Stimulated activated CD4-positive, alpha-beta T cell treated with anti-CD3 and anti-CD28 coated beads, Interleukin-12 subunit alpha, Interleukin-12 subunit beta, amount 100 ng/mL, for 4 hours (primary cell): ENCODE data around the gene POLR1H.

Experiments used
- DNase-seq: peaks from one replicate; pipeline ENCODE4 v3.0.0-alpha.2; 2020

The POLR1H gene

DNA sequence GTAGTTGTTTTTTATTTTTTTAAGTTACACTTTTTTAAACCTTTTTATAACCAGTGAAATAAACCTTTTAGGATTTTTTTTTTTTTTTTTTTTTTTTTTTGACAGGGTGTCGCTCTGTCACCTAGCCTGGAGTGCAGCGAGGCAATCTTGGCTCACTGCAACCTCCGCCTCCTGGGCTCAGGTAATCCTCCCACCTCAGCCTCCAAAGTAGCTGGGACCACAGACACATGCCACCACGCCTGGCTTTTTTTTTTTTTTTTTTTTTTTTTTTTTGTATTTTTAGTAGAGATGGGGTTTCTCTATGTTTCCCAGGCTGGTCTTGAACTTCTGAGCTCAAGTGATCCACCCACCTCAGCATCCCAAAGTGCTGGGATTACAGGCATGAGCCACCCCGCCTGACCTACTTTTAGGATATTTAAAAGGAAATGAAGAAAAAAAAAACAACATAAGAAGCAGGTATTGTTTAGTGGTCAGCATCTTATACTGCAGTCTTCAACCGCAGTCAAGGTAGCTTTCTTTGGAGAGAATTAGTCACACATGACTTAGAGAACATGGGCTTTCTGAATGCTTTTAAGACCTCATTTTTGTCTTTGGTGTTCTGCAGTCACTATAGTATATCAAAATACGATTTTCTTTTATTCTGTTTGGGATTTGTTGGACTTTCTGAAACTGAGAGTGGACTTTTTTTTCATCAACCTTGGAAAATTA lies 1.6 kb downstream of the POLR1H start:
- DNase-seq: no peak

DNA sequence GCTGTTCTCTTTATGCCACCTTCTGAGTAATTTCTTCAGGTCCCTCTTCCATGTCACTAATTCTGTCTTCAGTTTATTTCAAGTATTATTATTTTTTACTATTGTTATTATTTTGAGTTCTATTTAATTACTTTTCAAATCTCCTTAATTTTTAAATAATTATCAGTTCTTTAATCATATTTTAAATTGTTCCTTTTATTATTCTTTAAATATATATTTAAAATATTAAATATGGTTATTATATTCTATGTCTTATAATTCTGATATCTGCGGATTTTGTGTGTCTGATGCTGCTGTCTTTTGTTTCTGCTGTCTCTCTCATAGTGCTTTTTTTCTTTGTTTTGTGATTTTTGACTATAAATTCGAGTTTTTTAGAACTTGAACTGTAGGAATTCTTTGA lies 2.2 kb downstream of the POLR1H start:
- no peak for DNase-seq

DNA sequence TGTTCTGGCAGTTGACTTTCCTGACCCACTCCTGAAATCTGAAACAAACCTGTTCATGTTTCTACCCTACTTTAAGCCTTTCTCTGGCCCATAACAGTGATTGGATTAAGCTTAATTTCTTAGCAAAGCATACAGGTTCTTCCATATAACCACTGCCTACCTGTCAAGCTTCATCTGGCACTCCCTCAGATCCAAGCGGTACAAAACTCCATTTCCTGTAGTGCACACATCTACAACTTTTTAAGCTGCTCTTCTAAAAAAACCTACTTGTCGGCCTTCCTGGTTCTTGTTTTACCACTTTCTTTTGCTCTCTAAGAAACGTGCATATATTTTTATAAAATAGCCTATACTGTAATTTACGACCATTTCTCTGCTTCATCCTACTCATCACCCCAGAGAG lies 5.0 kb downstream of the POLR1H start:
- no peak for DNase-seq

DNA sequence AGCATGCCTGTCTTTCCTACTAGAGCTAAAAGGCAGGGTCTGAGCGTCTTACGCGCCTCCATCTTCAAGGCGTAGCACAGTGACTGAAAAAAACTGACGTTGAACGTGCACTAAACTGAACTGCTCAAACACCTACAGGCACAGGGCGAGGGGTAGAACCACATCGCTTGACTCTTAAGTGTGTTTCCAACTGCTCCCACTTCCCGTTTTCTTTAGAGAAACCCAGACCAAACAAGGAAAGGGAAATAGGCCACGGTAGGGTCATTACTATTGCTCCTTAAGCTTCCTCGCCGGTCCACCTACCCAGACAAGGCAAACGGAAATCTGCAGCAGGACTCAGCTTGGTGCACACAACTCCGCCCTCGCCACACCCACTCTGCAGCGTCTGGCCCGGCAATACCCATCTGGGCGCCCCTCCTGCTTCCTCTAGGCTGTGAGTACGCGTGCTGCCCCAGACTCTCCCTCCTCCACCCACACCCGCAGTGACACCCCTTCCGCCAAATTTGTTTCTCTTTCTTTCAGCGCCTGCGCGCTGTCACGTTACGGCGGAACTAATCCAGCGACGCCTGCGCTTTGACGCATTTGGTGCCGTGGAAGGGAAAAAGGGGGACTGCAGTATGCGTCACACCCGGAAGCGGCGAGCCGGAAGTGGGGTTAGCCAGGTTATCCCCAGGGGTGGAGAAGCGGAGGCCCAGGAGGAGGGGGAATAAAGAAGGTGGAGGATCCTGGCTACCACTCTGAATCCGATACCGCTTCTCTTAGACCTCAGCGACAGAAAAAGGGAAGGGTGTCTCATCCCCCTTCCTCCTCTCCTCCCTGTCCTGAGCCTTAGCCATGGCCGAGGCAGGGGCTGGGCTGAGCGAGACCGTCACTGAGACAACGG lies 5.8 kb downstream of the POLR1H start, which contains the start of gene PPP1R11:
TSS of gene PPP1R11 (plus strand) at position 622 of the 883 bp plus-strand sequence. CDS start at position 835, 213 bp downstream.
- DNase-seq: peak; percentile 96

DNA sequence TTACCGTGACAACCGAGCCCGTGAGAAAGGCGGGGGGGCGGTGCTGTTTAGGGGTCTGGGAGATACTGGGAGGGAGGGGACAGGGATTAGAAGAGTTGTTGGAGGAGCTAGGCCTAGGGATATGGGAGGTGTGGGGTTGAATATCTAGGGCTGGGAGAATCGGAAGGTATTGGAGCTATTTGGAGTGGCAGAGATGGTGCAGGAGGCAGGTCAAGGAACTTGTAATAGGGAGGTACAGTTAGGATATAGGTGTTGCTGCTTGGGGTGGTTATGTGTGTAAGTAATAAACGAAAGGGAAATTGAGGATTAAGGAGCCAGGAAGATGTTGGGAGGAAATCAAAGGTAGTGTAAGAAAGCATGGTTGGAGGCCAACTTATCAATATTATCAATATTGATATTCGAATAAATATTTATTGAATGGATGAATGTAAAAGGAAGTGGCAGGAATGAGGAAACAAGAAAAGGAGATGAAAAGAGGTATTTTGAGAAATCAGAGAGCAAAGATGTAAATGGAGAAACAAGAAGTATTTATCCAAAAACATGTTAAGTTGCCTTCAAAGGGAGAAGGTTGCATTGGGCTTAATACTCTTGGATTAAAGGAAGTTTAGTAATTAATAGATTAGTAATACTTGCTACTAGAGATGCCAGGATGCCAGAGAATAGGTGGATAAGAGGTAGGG lies 6.5 kb downstream of the POLR1H start:
- no peak for DNase-seq

DNA sequence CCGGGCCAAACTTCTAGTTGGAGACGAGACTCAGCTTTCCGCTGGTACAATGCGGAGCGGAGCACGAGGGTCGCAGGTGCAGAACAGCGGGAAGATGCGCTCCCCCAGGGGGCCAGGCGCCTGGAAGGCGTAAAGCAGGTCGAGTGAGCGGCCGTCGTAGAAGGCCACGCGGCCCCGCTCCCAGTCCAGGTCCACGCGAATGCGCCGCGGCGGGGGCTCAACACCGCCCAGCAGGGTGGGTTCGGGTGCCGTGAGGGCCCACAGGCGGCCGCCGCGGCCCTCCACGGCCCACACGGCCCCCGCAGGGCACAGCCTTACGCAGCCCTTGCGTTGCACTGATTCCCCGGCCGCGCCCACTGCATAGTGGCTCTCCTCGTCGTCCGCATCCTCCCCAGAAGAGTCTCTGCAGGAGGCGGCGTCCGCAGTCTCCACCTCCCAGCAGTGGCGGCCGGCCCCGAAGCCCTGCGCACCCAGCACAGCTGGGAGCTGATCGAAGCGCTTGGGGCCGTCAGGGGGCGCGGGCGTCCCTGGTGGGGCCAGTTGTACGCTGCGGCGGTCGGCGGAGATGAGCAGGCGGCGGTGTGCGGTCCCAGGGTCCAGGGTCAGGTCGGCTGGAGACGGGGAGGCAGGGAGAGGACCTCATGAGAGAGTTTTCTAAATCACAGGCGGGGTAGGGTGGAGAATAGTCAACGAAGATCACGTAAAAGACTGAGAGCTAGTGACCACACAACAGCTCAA lies 10.2 kb downstream of the POLR1H start:
- DNase-seq: no peak

DNA sequence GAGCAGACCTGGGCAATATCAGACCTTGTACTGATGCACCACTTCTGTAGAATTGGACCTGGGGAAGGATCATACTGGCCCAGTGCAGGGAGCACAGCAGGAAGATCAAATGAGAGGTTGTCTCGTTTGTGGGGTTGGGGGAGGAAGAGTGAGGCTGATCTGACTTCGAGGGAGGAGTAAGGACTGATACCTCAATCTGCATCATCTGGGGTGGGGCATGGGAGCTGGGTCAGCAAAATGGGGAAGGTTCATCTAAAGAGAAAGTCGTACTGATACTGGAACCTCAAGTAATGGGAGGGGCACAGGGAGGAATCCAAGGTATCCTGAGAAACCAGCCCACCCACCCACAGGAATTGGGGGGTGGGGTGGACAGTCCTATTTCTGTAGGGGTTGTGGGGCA lies 10.8 kb downstream of the POLR1H start:
- DNase-seq: no peak

DNA sequence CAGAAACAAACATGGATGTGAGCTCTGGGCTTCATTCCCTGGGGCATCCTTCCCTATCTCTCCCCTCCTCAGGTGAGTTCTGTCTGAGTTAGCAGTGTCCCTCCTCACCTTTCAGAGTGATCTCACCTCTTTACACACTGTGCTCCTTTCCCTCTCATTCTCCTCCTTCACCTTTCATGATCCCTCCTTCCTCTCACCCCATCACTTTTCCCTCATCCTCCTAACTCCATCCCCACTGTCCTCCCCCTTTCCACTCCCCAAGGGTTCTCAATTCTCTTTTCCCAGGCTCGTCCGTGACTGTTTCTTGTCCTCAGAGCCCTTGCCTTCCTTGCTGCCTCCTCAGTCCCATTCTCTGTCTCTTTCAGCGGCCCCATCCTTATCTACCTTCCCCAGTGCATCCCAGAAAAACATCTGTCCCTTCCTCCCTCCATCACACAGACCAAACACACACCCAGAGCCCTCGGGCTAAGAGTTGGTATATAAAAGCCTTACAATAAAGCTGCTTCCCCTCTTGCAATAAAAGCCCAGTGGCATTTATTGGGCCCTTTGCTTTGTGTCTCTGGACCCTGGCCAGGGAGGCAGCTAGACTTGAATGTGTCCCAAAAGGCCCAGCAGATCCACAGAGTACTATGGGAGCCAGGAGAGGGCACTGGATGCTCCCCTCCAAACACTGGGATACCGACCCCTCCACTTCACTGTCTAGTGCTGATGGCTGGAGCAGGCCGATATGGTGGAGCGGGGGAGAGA lies 12.6 kb downstream of the POLR1H start:
- no peak for DNase-seq

DNA sequence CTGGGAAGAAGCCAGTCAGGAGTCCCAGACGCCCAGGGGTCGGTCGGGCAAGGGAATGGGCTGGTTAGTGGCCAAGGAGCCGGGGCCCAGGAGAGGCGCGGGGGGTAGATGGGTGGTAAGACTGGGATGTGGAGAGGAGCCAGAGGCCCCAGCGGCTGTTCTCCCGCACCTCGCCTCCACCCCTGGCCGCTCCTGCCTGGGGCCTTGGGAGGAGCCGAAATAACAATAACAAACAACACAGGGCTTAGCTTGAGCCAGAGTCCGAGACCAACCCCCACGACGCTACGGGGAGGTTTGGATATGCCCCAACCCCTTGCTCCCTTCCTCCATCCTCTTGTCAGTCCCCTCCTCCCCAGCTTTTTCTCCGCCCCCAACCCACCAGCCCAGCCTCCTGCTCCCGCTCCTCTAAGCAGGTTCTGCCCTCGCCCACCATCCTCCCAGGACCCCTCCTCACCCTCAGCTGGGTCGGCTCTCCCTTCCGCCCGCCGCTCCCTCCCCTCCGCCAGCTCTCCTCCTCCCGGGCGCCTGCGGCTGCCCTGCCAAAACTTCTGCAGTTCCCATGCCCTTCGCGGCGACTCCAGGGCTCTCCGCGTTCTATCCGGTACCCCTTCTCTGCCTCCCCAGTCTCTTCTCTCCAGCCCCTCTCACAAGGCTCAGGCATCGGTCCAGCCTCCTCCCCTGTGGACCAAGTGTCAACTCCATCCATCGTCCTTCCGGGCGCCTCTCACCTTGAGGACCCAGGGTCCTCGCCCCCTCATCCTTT lies 13.4 kb downstream of the POLR1H start:
- no peak for DNase-seq

DNA sequence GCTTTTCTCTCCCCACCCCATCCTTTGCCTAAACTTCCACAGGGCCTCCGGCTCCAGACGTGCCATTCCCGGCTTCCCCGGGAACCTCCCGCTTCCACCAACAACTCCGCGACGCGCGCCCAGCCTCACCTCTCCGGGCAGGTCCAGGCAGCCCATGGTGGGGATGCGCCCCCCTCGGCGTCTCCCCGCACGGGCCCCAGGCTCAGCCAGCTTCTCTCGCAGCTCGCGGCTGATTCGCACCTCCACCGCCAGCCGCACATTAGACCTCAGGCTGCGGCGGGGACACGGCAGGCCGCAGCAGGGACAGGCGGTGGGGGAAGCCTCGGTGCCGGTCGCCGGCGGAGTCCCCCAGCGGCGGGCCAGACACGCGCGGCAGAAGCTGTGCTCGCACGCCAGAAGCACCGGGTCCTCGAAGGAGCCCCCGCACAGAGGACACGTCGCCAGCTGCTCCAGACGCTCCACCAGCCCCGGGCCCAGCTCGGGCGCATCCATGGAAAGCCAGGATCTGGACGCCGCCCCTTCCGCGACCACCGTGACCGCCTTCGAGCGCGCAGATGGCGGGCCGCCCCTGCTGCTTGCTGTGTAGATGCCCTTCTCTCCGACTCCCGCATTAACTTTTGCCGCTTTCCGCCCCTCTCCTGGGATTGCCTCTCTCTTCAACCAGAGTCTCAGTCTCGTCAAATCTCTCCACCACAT lies 14.2 kb downstream of the POLR1H start, which contains the start of gene RNF39:
TSS of gene RNF39 (minus strand) at position 676 of the 696 bp plus-strand sequence. CDS start at position 492, 184 bp downstream.
- DNase-seq: no peak

DNA sequence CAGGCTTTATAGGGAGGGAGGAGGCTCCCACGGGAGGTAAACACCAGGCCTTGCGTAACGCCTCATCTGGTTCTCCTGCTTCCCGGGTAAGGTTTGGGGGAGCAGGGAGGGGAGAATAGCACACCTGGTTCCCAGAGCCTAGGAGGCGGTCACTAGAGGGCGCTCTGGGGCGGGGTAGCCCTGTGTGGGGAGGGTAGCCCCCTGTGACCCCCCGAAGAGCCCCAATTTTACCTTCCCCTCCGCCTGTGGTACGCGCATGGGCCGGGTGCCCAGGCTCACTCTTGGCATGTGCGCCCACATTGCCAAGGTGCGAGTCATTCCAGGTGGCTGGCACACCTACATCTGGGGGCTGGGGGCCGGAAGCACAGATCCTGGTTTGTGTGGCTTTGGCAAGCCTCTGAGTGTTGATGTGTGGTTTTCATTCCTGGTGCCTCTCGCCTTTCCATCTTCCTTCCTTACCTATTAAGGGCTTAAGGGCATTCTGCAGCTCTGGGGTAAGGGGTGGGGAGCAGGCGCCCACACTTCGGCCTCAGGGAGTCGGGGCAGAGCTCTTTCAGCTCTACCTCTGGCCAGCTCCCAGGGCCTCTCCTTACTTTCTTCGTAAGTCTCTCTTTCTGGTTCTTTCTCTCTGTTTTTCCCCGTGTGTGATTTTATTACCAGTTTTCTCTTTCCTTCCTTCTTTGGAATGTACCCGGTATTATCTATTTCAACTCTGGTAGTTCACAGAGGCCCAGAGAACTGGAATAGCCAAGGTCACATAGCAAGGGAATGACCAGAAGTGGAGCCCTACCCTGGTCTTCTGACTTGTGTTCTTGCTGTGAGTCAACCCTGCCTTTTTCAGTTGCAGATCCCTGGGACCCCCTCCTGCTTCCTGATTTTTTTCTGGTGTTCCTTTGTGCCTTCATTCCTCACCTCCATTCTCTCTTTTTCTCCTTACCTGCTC lies 15.0 kb downstream of the POLR1H start:
- DNase-seq: no peak

DNA sequence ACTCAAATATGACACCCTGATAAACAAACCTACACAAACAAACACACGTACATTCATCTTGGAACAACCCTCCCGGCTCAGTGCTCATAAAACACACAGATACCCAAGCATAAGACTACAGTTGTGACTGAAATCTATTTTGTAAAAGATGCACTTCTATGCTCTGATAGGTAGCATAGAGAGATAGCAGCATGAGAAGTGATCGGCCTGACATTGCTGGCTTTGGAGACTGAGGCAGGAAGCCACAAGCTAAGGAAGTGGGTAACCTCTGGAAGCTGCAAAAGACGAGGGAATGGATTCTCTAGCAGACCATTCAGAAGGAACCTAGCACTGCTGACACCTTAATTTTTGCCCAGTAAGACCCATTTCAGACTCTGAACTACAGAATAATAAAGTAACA lies 16.2 kb downstream of the POLR1H start:
- DNase-seq: no peak

DNA sequence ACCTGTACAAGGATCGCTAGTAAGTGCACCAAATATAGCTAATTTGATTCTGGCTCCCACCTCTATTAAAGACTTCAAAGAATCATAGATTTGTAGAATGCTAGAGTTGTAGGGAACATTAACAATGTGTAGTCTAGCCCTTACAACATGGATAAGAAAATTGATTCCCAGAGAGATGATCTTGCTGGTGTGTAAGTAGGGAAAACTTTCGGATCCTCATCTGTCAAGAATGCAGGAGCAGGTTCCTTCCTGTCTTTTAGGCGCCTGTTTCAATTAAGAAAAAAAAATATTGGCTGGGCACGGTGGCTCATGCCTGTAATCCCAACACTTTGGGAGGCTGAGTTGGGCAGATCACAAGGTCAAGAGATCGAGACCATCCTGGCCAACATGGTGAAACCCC lies 26.8 kb downstream of the POLR1H start:
- DNase-seq: no peak

DNA sequence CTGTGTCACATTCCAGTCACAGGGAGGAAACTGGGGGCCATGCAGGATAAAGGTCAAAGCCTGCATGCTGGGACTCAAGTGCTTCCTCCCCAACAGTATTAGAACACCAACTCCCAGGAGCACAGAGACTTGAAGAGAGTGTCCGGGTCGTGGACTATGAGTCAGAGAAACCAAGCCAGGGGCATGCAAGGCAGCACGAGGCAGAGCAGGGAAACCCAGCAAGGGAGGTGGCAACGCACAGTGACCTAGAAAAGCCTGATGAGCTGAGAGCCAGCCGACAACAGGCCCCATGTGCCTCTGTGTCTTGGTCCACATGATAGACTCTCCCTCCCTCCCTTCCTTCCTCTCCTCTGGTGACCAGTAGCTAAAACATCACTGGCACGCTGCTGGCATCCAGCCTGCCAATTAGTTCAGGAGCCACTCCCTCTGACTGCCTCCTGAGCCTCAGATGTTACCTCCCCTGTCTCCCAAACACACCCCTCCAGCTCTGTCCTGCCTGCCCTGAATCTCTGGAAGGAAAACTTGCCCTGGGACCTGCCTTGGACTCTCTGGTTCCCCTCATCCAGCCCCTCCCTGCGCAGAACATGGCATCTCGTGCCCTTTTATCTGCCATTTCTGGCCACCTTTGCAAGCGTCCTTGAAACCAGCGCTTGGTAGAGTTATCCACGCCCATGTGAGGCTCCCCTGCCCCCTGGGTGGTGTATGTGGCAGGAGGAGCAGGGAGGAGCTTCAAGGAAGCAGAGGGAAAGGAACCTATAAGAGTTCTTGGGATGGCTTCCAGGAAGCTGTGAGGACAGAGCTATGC lies 30.7 kb downstream of the POLR1H start:
- no peak for DNase-seq

DNA sequence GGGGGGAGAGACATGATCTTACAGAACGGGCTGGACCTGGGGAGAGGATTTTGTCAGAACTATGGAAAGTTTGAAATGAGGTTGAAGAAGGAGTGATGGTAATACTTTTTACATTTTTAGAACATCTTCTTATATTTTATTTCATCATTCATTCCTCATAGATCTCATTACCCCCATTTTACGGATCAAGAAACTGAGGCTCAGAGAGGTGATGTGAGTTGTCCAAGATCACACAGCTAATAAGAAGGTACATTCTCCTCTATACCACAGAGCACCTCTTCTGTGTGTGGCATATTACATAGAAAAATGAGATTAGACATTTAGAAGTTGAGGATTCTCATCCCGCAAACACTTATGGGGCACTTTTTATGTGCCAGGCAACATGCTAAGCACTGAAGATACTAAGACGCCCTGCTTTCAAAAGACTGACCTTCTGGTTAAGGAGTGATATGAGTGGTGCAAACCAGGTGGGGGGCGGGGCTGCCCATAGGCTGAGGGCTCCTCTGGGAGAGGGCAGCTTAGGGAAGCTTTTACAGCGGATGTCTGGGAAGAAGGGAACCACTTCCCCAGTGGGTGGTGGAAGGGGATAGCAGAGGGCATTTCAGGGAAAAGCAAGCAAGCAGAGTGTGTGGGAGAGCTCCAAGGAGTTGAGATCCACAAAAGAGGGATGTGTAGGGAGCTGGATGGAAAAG lies 31.9 kb downstream of the POLR1H start:
- no peak for DNase-seq

DNA sequence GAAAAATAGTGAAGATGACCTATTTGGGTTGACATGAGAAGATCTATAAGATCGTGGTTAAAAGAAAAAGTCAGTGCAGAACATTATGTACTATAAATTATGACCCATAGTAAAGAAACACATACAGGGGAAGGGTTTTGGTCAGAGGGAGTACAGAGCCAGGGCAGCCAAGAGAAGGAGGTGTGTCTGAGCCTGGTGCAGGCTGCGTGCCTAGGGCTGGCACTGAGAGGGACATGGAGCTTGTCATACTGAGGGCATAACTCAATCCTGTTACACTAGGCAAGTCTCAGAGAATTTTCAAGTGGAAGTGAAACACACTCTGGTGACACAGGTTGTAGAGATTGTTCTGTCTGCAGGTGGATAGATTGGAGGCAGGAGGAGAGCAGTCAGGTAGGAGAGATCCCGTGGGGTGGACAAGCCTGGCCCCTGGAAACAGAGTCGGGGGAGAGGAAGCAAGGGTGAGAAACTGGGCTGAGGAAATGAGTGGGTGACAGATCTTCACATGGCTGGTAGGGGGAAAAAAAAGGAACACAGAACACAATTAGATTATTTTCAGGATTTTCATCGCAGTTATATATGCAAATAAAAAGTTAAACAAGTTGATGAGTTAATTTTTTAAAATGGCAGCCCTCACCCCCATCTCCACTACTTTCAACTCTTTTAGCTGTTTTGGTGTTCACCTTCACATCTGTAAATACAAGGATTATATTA lies 33.0 kb downstream of the POLR1H start:
- no peak for DNase-seq

DNA sequence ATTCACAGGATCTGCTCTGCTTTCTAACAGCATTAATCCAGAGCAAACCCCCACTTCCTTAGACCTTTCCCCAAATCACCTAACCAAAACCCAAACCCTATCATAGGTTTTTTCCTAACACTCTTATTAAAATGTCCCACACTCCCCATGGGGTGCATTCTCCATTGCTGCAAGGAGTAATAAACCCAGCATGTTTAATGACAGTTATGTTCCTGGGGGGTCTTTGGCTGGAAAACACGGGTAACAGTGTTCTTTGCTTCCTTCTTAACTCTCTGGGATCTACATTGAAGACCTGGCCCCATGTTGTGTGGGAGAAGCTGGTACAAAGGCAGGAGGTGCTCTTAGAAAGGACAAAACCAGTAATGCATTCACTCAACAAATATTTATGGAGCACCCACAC lies 35.8 kb downstream of the POLR1H start:
- no peak for DNase-seq
